Peyer's patch (tissue), 4 donors: ENCODE results near the gene D2HGDH. TPM values are rescaled to one million over a fixed set of nuclear protein-coding genes. Genes with fewer than 3 reads are reported as not detected.
"Not testable (repeated sequence)": the region's sequence is repeated elsewhere in the genome, so short reads cannot be mapped to it uniquely, and the experiment has no call there.

Experiments
- DNase-seq, 3 donors: peaks; one replicate each; pipeline ENCODE4 v3.0.0-alpha.2; 2017 to 2019
- H3K27ac ChIP-seq, 4 donors: fragments of 200-600 bp; sonication (generic); one replicate each; pipeline ENCODE4 v1.5.1; 2016 to 2019
- H3K27me3 ChIP-seq, 2 donors: fragments of 200-600 bp; sonication (generic); one replicate each; pipeline ENCODE4 v1.5.1; 2019
- H3K36me3 ChIP-seq, 3 donors: fragments of 200-600 bp; sonication (generic); one replicate each; pipeline ENCODE4 v1.5.1; 2016 to 2019
- H3K4me1 ChIP-seq, 4 donors: fragments of 200-600 bp; sonication (generic); one replicate each; pipeline ENCODE4 v1.5.1; 2016 to 2019
- H3K4me3 ChIP-seq, 4 donors: fragments of 200-600 bp; sonication (generic); 1 replicate in 3 of 4; 2 replicates in 1 of 4; pipeline ENCODE4 v1.5.1; 2016 to 2019; ENCODE audit warnings: mild to moderate bottlenecking in 1 of 4
- H3K9me3 ChIP-seq, 4 donors: fragments of 200-600 bp; sonication (generic); one replicate each; pipeline ENCODE4 v1.5.1; 2016 to 2019; ENCODE audit warnings: mild to moderate bottlenecking in 1 of 4
- CTCF ChIP-seq, 6 experiments: fragments of 450-650 bp in 4 of 6; fragments of 200-600 bp in 2 of 6; sonication (generic) in 1 of 6; IDR thresholded peaks; one replicate each; pipeline ENCODE4 v1.5.1; 2017 to 2019; ENCODE audit warnings: antibody characterized with exemption in 6 of 6, mild to moderate bottlenecking in 3 of 6, moderate library complexity in 1 of 6
- POLR2A ChIP-seq, 2 donors: fragments of 450-650 bp; IDR thresholded peaks; one replicate each; pipeline ENCODE4 v1.5.1; 2017; ENCODE audit warnings: antibody characterized with exemption in 2 of 2, mild to moderate bottlenecking in 2 of 2, moderate library complexity in 2 of 2
- total RNA-seq, 4 donors: library from RNA; depleted of rRNA; stranded (reverse); fragments of >200 nt; gene quantifications; one replicate each; pipeline ENCODE4 v1.1.0, GENCODE V29; 2016

D2HGDH gene
- total RNA-seq, 4 donors from 2014 or later: 36.4 to 122 (median 77.7) TPM

GRCh38 chr2:241780939-241781569 is 46.6 kb downstream of the D2HGDH start:
- H3K27ac ChIP-seq: no peak overlapping the region
- H3K4me1 ChIP-seq: no peaks in the 10 kb centered on the region
- DNase-seq: no peak
- H3K36me3 ChIP-seq: no peaks in the 10 kb centered on the region
- H3K4me3 ChIP-seq: no peak overlapping the region
- no peak for TF ChIP-seq CTCF (IDR thresholded peaks at IDR 0.05)
- no peak for TF ChIP-seq POLR2A (IDR thresholded peaks at IDR 0.05)
- no peaks in the 10 kb centered on the region for H3K9me3 ChIP-seq
- H3K27me3 ChIP-seq: no peaks in the 10 kb centered on the region

GRCh38 chr2:241782053-241782452 is 47.6 kb downstream of the D2HGDH start:
- not testable (repeated sequence) for H3K36me3 ChIP-seq, H3K4me1 ChIP-seq, DNase-seq, H3K9me3 ChIP-seq, H3K4me3 ChIP-seq, H3K27ac ChIP-seq, H3K27me3 ChIP-seq

GRCh38 chr2:241788135-241788534 is 53.7 kb downstream of the D2HGDH start:
- H3K4me3 ChIP-seq: no peak overlapping the region
- peak in 1 of 3 donors; percentile 7 for DNase-seq
- H3K27ac ChIP-seq: no peak overlapping the region
- no peaks in the 10 kb centered on the region for H3K36me3 ChIP-seq
- TF ChIP-seq CTCF (IDR thresholded peaks at IDR 0.05): no peak
- no peaks in the 10 kb centered on the region for H3K27me3 ChIP-seq
- H3K4me1 ChIP-seq: no peaks in the 10 kb centered on the region
- no peaks in the 10 kb centered on the region for H3K9me3 ChIP-seq

GRCh38 chr2:241788572-241788971 is 54.1 kb downstream of the D2HGDH start:
- Histone ChIP-seq H3K36me3 (no peaks in the 10 kb centered on the region), H3K4me3 (no peak overlapping the region), H3K4me1 (no peaks in the 10 kb centered on the region), H3K27ac (no peak overlapping the region), H3K27me3 (no peaks in the 10 kb centered on the region), H3K9me3 (no peaks in the 10 kb centered on the region)
- DNase-seq: peak in 1 of 3 donors; percentile 15
- TF ChIP-seq POLR2A (IDR thresholded peaks at IDR 0.05) (no peak), CTCF (IDR thresholded peaks at IDR 0.05) (no peak)

GRCh38 chr2:241791385-241791784 is 57.0 kb downstream of the D2HGDH start:
- not testable (repeated sequence) for H3K36me3 ChIP-seq, H3K27ac ChIP-seq, H3K27me3 ChIP-seq, H3K9me3 ChIP-seq, H3K4me1 ChIP-seq, H3K4me3 ChIP-seq
- DNase-seq: peak in 1 of 3 donors; percentile 12

- no peaks in the 10 kb centered on the region for H3K36me3 ChIP-seq
- H3K27ac ChIP-seq: no peak overlapping the region
- TF ChIP-seq POLR2A (IDR thresholded peaks at IDR 0.05) (no peak), CTCF (IDR thresholded peaks at IDR 0.05) (no peak)
- no peak for DNase-seq
- no peak overlapping the region for H3K4me3 ChIP-seq
- H3K4me1 ChIP-seq: no peaks in the 10 kb centered on the region
- H3K9me3 ChIP-seq: no peaks in the 10 kb centered on the region
- no peaks in the 10 kb centered on the region for H3K27me3 ChIP-seq
These were observed 59.0 kb downstream of the D2HGDH start for GRCh38 chr2:241793385-241793784.

GRCh38 chr2:241794250-241794823 is 59.9 kb downstream of the D2HGDH start:
- Histone ChIP-seq H3K9me3 (no peaks in the 10 kb centered on the region), H3K27ac (no peak overlapping the region), H3K27me3 (no peaks in the 10 kb centered on the region), H3K4me1 (no peaks in the 10 kb centered on the region), H3K4me3 (no peak overlapping the region), H3K36me3 (no peaks in the 10 kb centered on the region)
- DNase-seq: no peak
- TF ChIP-seq POLR2A (IDR thresholded peaks at IDR 0.05): no peak
- no peak for TF ChIP-seq CTCF (IDR thresholded peaks at IDR 0.05)
